ENCODE data around the gene PTX3.

The PTX3 gene

DNA sequence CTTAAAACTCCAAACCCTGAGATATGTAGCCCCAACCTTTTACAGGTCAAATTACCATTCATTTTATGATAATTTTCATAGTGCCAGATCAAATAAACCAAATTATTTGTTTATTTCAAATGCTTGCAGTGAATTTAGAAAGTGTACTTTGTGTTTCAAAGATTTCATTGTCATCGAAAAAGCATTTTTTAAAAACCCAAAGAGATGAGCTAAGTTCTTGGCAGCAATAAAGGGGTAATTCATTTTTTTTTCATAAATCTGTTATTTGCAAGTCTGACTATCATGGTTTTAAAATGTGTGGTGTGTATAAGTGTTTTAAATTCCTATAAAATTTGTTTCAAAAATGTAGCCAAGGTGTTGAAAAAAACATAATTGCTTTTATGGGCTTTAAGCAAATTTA, 17.2 kb downstream of the PTX3 start:
- H3K9me3 ChIP-seq (ENCODE audit: control insufficient read depth in 1 of 2, low read length in 2 of 2) = no peaks in the 10 kb centered on the region
- H3K4me1 ChIP-seq (ENCODE audit: control insufficient read depth in 1 of 2, insufficient read depth in 2 of 2, low read length in 2 of 2) = no peaks in the 10 kb centered on the region
- H3K27ac ChIP-seq (ENCODE audit: low read length) = no peak overlapping the region
- H3K27me3 ChIP-seq (ENCODE audit: low read depth, low read length) = no peaks in the 10 kb centered on the region
- H3K4me3 ChIP-seq (ENCODE audit: low read depth in 1 of 2, low read length in 2 of 2) = no peak overlapping the region
- H3K36me3 ChIP-seq (ENCODE audit: control insufficient read depth in 1 of 2, insufficient read depth in 2 of 2, low read length in 2 of 2) = no peaks in the 10 kb centered on the region

DNA sequence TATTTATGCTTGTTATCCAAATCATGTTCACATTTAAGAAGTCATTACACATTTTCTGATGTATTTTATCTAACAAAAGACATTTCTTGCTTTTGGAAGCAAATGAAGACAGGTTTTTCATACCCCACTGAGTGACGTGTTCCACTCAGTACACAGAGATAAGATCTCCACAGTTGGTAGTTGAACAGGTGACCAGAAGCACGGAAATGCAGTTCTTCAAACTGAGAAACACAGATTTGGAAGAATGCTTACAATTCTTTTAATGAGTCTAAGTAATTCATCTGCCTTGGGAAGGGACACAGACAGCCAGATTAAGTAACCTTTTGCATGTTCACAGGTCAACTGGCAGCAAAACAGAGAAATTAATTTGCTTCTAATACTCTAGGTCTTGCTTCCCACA, 23.1 kb downstream of the PTX3 start:
- H3K36me3 ChIP-seq (ENCODE audit: control insufficient read depth in 1 of 2, insufficient read depth in 2 of 2, low read length in 2 of 2) = no peaks in the 10 kb centered on the region
- H3K4me3 ChIP-seq (ENCODE audit: low read depth in 1 of 2, low read length in 2 of 2) = no peak overlapping the region
- H3K27me3 ChIP-seq (ENCODE audit: low read depth, low read length) = no peaks in the 10 kb centered on the region
- no peak overlapping the region for H3K27ac ChIP-seq (ENCODE audit: low read length)
- no peaks in the 10 kb centered on the region for H3K4me1 ChIP-seq (ENCODE audit: control insufficient read depth in 1 of 2, insufficient read depth in 2 of 2, low read length in 2 of 2)
- no peaks in the 10 kb centered on the region for H3K9me3 ChIP-seq (ENCODE audit: control insufficient read depth in 1 of 2, low read length in 2 of 2)

DNA sequence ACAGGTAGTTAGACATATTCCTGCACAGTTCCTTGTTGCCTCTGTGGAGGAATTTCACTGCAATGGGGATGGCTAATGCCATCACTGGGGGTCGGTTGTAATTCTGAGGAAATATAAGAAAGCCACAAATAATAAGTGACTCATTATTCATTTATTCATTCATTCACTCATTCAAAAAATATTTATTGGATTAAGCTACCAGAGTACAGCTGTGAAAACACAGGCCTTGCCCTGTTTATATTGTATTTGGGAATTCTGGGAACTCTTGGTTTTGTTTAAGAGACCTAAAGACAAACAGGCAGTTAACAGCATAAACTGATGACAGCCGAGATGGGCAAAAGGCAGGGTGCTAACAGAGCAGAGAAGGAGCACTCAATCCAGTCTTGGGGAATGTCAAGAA, 23.6 kb downstream of the PTX3 start:
- H3K27me3 ChIP-seq (ENCODE audit: low read depth, low read length) = no peaks in the 10 kb centered on the region
- no peak overlapping the region for H3K27ac ChIP-seq (ENCODE audit: low read length)
- no peak overlapping the region for H3K4me3 ChIP-seq (ENCODE audit: low read depth in 1 of 2, low read length in 2 of 2)
- H3K4me1 ChIP-seq (ENCODE audit: control insufficient read depth in 1 of 2, insufficient read depth in 2 of 2, low read length in 2 of 2) = no peaks in the 10 kb centered on the region
- no peaks in the 10 kb centered on the region for H3K36me3 ChIP-seq (ENCODE audit: control insufficient read depth in 1 of 2, insufficient read depth in 2 of 2, low read length in 2 of 2)
- no peaks in the 10 kb centered on the region for H3K9me3 ChIP-seq (ENCODE audit: control insufficient read depth in 1 of 2, low read length in 2 of 2)

DNA sequence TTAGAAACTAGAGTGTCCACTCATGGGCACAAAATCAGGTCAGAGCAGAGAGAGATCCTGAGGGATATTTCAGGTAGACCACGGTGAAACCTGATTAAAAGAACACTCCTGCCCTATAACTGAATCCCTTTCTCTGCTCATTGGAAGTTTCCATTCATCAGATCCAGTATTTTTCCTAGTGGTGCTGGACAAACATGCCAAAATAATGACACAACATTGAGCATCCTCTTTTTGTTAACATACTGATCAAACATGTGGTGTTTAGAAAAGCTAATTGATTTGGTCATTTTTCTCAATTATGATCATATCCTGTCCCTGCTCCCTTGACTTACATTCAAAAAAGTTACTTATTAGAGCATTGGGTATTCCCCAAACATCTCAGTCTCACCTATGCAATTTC, 27.2 kb downstream of the PTX3 start:
- no peak overlapping the region for H3K27ac ChIP-seq (ENCODE audit: low read length)
- no peak overlapping the region for H3K4me3 ChIP-seq (ENCODE audit: low read depth in 1 of 2, low read length in 2 of 2)
- H3K9me3 ChIP-seq (ENCODE audit: control insufficient read depth in 1 of 2, low read length in 2 of 2) = no peaks in the 10 kb centered on the region
- no peaks in the 10 kb centered on the region for H3K27me3 ChIP-seq (ENCODE audit: low read depth, low read length)
- no peaks in the 10 kb centered on the region for H3K36me3 ChIP-seq (ENCODE audit: control insufficient read depth in 1 of 2, insufficient read depth in 2 of 2, low read length in 2 of 2)
- H3K4me1 ChIP-seq (ENCODE audit: control insufficient read depth in 1 of 2, insufficient read depth in 2 of 2, low read length in 2 of 2) = no peaks in the 10 kb centered on the region

DNA sequence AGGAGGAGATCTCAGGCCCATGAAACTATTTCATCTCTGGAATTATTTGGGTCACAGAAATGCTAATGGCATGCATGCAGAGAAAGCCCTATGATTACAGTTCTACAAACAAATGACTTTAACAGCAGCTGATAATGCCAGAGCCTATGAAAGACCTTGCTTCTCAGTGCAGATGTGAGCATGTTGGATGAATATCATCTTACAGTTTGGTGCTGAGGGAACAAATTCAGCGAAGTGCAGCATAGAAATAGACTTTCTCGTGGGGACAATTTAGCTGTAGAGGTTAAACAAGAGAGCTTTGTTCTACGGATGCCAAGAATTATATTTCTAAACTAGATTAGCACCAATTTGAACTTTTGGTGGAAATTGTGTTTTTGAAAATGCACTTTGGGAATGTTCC, 27.7 kb downstream of the PTX3 start:
- Histone ChIP-seq H3K9me3 (ENCODE audit: control insufficient read depth in 1 of 2, low read length in 2 of 2) (no peaks in the 10 kb centered on the region), H3K4me1 (ENCODE audit: control insufficient read depth in 1 of 2, insufficient read depth in 2 of 2, low read length in 2 of 2) (no peaks in the 10 kb centered on the region), H3K27ac (ENCODE audit: low read length) (no peak overlapping the region), H3K27me3 (ENCODE audit: low read depth, low read length) (no peaks in the 10 kb centered on the region), H3K36me3 (ENCODE audit: control insufficient read depth in 1 of 2, insufficient read depth in 2 of 2, low read length in 2 of 2) (no peaks in the 10 kb centered on the region), H3K4me3 (ENCODE audit: low read depth in 1 of 2, low read length in 2 of 2) (no peak overlapping the region)

DNA sequence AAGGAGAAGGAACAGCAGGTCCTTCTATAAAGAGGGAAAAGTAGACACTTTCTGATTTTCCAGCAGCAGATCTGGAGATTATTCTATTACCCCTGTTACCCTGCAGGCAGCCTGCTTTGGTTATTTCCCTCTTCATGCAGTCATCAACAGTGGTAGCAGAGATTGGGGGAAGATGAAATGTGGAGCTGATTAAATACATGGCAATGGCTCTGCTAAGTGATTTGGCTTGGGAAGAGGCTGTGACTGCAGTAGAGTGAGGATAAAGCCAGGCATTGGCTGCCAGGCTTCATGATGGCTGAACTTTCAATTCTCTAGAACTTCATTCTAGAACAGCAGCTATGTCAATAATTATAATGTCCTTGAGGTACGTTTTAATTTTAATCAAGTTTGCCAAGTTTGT, 29.1 kb downstream of the PTX3 start:
- no peaks in the 10 kb centered on the region for H3K9me3 ChIP-seq (ENCODE audit: control insufficient read depth in 1 of 2, low read length in 2 of 2)

DNA sequence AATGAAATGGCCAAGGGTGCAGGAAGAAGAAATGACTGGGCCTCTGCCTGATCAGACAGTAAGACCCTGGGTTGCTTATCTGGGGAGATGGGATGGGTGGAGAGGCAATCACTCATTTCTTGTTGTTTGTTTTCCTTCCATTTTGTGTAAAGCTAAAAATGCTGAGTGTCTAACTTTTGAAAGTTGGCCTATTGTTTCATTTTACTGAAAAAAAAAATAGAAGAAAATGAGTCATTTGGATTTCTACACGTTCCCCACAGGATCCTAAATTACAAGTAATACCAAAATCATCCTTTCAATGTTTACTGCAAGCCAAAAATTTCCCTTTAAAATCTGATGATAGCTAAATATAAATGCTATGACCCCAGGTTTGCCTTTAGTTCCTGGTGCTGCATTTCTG, 30.6 kb downstream of the PTX3 start:
- no peak overlapping the region for H3K4me3 ChIP-seq (ENCODE audit: low read depth in 1 of 2, low read length in 2 of 2)
- no peaks in the 10 kb centered on the region for H3K27me3 ChIP-seq (ENCODE audit: low read depth, low read length)
- H3K4me1 ChIP-seq (ENCODE audit: control insufficient read depth in 1 of 2, insufficient read depth in 2 of 2, low read length in 2 of 2) = peaks cover 0 to 7% of the 10 kb centered on the region in 2 donors
- no peaks in the 10 kb centered on the region for H3K36me3 ChIP-seq (ENCODE audit: control insufficient read depth in 1 of 2, insufficient read depth in 2 of 2, low read length in 2 of 2)
- H3K27ac ChIP-seq (ENCODE audit: low read length) = no peak overlapping the region
- H3K9me3 ChIP-seq (ENCODE audit: control insufficient read depth in 1 of 2, low read length in 2 of 2) = no peaks in the 10 kb centered on the region

More for the DNA sequence above, 29.1 kb downstream of the PTX3 start:
- Histone ChIP-seq H3K4me1 (ENCODE audit: control insufficient read depth in 1 of 2, insufficient read depth in 2 of 2, low read length in 2 of 2) (no peaks in the 10 kb centered on the region), H3K4me3 (ENCODE audit: low read depth in 1 of 2, low read length in 2 of 2) (no peak overlapping the region), H3K36me3 (ENCODE audit: control insufficient read depth in 1 of 2, insufficient read depth in 2 of 2, low read length in 2 of 2) (no peaks in the 10 kb centered on the region), H3K27me3 (ENCODE audit: low read depth, low read length) (no peaks in the 10 kb centered on the region), H3K27ac (ENCODE audit: low read length) (no peak overlapping the region)

DNA sequence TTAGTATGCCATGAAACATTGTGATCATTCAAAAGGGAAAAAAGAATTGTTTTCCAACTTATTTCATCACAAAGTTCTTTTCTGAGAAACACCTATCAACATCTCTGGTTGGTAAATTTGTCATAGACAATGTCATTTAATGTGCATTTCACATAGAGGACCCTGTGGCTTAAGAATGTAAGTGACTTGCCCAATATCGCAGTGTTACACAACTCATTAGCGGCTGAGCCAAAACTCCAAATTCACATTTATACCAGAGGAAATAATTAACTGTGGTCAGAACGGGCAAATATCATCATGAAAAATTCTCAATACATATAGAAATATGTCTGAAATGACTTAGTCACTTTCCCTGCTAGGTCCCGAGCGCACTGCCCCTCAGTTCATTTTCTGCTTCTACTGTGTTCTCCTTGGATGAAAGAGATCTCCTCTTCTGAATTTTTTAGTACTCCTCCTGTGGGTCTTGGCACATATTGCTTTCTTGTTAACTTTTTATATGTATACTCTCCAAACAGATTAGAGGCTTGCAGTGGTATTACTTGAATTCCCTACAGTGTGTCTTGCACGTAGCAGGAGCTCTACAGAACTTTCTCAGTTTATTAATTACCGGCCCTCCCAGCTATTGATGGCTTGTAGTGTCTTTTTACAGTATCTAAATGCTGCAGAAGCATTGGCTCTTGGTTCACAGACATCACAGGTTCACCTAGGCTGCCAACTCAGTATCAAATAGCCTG, 33.1 kb downstream of the PTX3 start:
- Histone ChIP-seq H3K9me3 (ENCODE audit: control insufficient read depth in 1 of 2, low read length in 2 of 2) (no peaks in the 10 kb centered on the region), H3K36me3 (ENCODE audit: control insufficient read depth in 1 of 2, insufficient read depth in 2 of 2, low read length in 2 of 2) (no peaks in the 10 kb centered on the region), H3K4me1 (ENCODE audit: control insufficient read depth in 1 of 2, insufficient read depth in 2 of 2, low read length in 2 of 2) (peaks cover 0 to 7% of the 10 kb centered on the region in 2 donors), H3K4me3 (ENCODE audit: low read depth in 1 of 2, low read length in 2 of 2) (no peak overlapping the region), H3K27ac (ENCODE audit: low read length) (no peak overlapping the region), H3K27me3 (ENCODE audit: low read depth, low read length) (no peaks in the 10 kb centered on the region)

DNA sequence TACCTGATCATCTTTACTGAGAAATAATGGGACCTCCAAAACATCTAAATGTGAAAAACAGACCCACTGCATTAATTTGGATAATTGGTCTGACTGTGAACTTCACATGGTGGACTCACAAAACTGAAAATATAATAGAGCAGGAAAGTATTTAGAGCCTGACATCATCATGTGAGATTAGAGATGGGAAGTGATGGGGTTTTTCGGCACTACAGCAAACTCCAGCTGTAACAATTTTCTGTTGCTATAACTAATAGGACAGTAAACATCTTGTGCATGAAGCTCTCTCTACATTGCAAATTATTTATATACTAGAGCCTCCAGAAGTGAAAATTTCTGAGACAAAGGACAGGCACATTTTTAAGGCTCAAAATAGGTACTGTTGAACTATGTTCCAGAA, 34.4 kb downstream of the PTX3 start:
- H3K9me3 ChIP-seq (ENCODE audit: control insufficient read depth in 1 of 2, low read length in 2 of 2) = no peaks in the 10 kb centered on the region
- H3K4me1 ChIP-seq (ENCODE audit: control insufficient read depth in 1 of 2, insufficient read depth in 2 of 2, low read length in 2 of 2) = peaks cover 0 to 7% of the 10 kb centered on the region in 2 donors
- H3K4me3 ChIP-seq (ENCODE audit: low read depth in 1 of 2, low read length in 2 of 2) = no peak overlapping the region
- no peaks in the 10 kb centered on the region for H3K27me3 ChIP-seq (ENCODE audit: low read depth, low read length)
- no peak overlapping the region for H3K27ac ChIP-seq (ENCODE audit: low read length)
- no peaks in the 10 kb centered on the region for H3K36me3 ChIP-seq (ENCODE audit: control insufficient read depth in 1 of 2, insufficient read depth in 2 of 2, low read length in 2 of 2)

DNA sequence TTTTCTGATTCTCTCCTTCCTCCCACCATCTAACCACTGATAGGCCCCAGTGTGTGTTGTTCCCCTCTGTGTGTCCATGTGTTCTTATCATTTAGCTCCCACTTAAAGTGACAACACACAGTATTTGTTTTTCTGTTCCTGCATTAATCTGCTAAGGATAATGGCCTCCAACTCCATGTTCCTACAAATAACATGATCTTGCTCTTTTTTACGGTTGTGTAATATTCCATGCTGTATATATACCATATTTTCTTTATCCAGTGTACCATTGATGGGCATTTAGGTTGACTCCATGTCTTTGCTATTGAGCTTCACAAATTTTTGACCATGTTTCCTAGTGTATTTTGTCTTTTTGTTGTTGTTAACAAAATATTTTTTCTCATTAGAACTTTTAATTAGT, 36.0 kb downstream of the PTX3 start:
- no peaks in the 10 kb centered on the region for H3K36me3 ChIP-seq (ENCODE audit: control insufficient read depth in 1 of 2, insufficient read depth in 2 of 2, low read length in 2 of 2)

DNA sequence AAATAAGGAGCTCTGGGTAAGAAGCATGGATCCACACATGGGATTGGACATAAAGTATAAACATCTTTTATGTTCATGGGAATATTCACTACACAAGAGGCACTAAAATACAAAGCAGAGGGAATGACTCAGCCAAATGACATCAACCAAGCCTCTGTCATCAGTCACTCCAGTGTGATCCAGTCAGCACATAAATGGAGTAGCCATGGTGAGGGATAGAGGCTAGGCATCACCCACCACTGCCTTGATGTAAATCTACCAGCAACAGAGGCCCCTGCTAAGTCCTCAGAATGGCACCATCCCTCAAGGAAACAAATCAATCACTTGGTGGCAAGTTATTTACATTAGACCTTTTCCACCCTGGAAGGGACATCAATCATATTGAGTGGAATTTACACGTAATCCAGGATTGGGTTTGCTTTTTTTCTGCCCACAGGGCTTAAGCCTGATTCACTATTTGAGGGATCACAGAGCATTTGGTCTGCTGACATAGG, 39.3 kb downstream of the PTX3 start:
- no peaks in the 10 kb centered on the region for H3K9me3 ChIP-seq (ENCODE audit: control insufficient read depth in 1 of 2, low read length in 2 of 2)
- no peak overlapping the region for H3K4me3 ChIP-seq (ENCODE audit: low read depth in 1 of 2, low read length in 2 of 2)
- H3K27ac ChIP-seq (ENCODE audit: low read length) = no peak overlapping the region
- no peaks in the 10 kb centered on the region for H3K36me3 ChIP-seq (ENCODE audit: control insufficient read depth in 1 of 2, insufficient read depth in 2 of 2, low read length in 2 of 2)
- peaks cover 0 to 6% of the 10 kb centered on the region in 2 donors for H3K4me1 ChIP-seq (ENCODE audit: control insufficient read depth in 1 of 2, insufficient read depth in 2 of 2, low read length in 2 of 2)
- no peaks in the 10 kb centered on the region for H3K27me3 ChIP-seq (ENCODE audit: low read depth, low read length)

More for the DNA sequence above, 36.0 kb downstream of the PTX3 start:
- H3K27me3 ChIP-seq (ENCODE audit: low read depth, low read length) = no peaks in the 10 kb centered on the region
- no peak overlapping the region for H3K27ac ChIP-seq (ENCODE audit: low read length)
- H3K9me3 ChIP-seq (ENCODE audit: control insufficient read depth in 1 of 2, low read length in 2 of 2) = no peaks in the 10 kb centered on the region
- no peak overlapping the region for H3K4me3 ChIP-seq (ENCODE audit: low read depth in 1 of 2, low read length in 2 of 2)
- H3K4me1 ChIP-seq (ENCODE audit: control insufficient read depth in 1 of 2, insufficient read depth in 2 of 2, low read length in 2 of 2) = peaks cover 0 to 7% of the 10 kb centered on the region in 2 donors

DNA sequence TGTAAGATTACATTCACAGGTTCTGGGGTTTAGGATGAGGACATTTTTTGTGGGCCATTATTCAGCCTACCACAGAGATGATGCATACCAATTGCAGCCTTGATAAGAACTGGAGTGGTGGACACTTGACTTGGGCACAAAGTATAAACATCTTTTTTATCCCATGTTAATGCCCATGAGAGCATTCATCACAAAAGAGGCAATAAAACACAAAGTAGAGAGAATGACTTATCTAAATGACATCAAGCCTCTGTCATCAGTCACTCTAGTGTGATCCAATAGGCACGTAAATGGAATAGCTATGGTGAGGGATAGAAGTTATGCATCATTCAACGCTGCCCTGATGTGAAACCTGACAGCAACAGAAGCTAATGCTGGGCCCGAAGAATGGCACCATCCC, 40.8 kb downstream of the PTX3 start:
- Histone ChIP-seq H3K27ac (ENCODE audit: low read length) (no peak overlapping the region), H3K27me3 (ENCODE audit: low read depth, low read length) (no peaks in the 10 kb centered on the region), H3K9me3 (ENCODE audit: control insufficient read depth in 1 of 2, low read length in 2 of 2) (no peaks in the 10 kb centered on the region), H3K4me3 (ENCODE audit: low read depth in 1 of 2, low read length in 2 of 2) (no peak overlapping the region), H3K4me1 (ENCODE audit: control insufficient read depth in 1 of 2, insufficient read depth in 2 of 2, low read length in 2 of 2) (no peaks in the 10 kb centered on the region), H3K36me3 (ENCODE audit: control insufficient read depth in 1 of 2, insufficient read depth in 2 of 2, low read length in 2 of 2) (no peaks in the 10 kb centered on the region)

All from muscle layer of duodenum (tissue), 2 donors.